GM12878 (cell line): ENCODE results near the gene ULK1. TPM values are rescaled to one million over a fixed set of nuclear protein-coding genes. Genes with fewer than 3 reads are reported as not detected.

ENCODE experiments used
- ATAC-seq: fragments of 200-7000 bp; cut with Tn5 transposase; 3 replicates; pipeline ENCODE4 v1.9.1; 2020; ENCODE audit warnings: mild to moderate bottlenecking, moderate library complexity
- BruUV-seq: library from RNA; stranded (reverse); fragments of 400-500 nt; replicated peaks from 2 replicates; lab custom pipeline; 2021; lab: Mats Ljungman, UMichigan
- CTCF ChIA-PET: fragments of 300-600 bp; sonication (Branson Sonifier 250); formaldehyde crosslinking; extraction: SDS; loops from one replicate; lab custom pipeline; 2021; ENCODE audit warnings: inconsistent platforms; lab: Yijun Ruan, JAX
- POLR2A ChIA-PET: fragments of 350-600 bp; formaldehyde crosslinking; extraction: SDS; loops from one replicate; lab custom pipeline; 2021; ENCODE audit warnings: inconsistent platforms; lab: Charles Lee
- RAD21 ChIA-PET: fragments of 300-600 bp; sonication (Branson Sonifier 250); formaldehyde crosslinking; loops from one replicate; lab custom pipeline; 2023; ENCODE audit warnings: antibody characterized with exemption; ENCODE audit not compliant: unreplicated experiment; lab: Charles Lee
- SMC1A ChIA-PET: fragments of 300-600 bp; sonication (Branson Sonifier 250); formaldehyde crosslinking; loops from one replicate; lab custom pipeline; 2023; ENCODE audit not compliant: unreplicated experiment, uncharacterized antibody; lab: Charles Lee
- DNase-seq: peaks from one replicate; pipeline ENCODE4 v3.0.0-alpha.2; 2011; ENCODE audit warnings: low read depth, low spot score
- FAIRE-seq: peaks from 3 replicates; lab custom pipeline; 2011; peaks lifted over from hg19 to GRCh38; lab: Jason Lieb, UNC
- H2AFZ ChIP-seq: 2 replicates; pipeline ENCODE4 v1.6.0; 2011; ENCODE audit warnings: low read depth, low read length, control low read depth; ENCODE audit not compliant: control insufficient read depth
- H3K27ac ChIP-seq: 2 replicates; pipeline ENCODE4 v1.5.1; 2011; ENCODE audit warnings: control low read depth; ENCODE audit not compliant: control insufficient read depth, insufficient read depth
- H3K27me3 ChIP-seq, 2 experiments: replicated peaks in 1 of 2; 2 replicates each; pipeline versions ENCODE4 v1.6.0 to v1.6.1; 2011; ENCODE audit warnings: low read length in 1 of 2; ENCODE audit not compliant: control insufficient read depth in 2 of 2, insufficient read depth in 2 of 2
- H3K36me3 ChIP-seq, 2 experiments: 2 replicates each; pipeline ENCODE4 v1.5.1; 2011; ENCODE audit warnings: low read length in 1 of 2; ENCODE audit not compliant: control insufficient read depth in 2 of 2, insufficient read depth in 2 of 2
- H3K4me1 ChIP-seq: 2 replicates; pipeline ENCODE4 v1.6.1; 2011; ENCODE audit warnings: mild to moderate bottlenecking, low read length, moderate library complexity, mixed read lengths; ENCODE audit not compliant: control insufficient read depth, insufficient read depth
- H3K4me2 ChIP-seq: 2 replicates; pipeline ENCODE4 v1.6.0; 2011; ENCODE audit warnings: control low read depth; ENCODE audit not compliant: control insufficient read depth, insufficient read depth
- H3K4me3 ChIP-seq: fragments of 200-600 bp; sonication (generic); 2 replicates; pipeline ENCODE4 v1.5.1; 2016
- H3K79me2 ChIP-seq: 2 replicates; pipeline ENCODE4 v1.6.0; 2011; ENCODE audit warnings: low read length; ENCODE audit not compliant: control insufficient read depth, insufficient read depth
- H3K9ac ChIP-seq: 2 replicates; pipeline ENCODE4 v1.8.0; 2011; ENCODE audit warnings: low read length, control low read depth, mixed read lengths; ENCODE audit not compliant: control insufficient read depth, insufficient read depth
- H3K9me3 ChIP-seq: replicated peaks from 3 replicates; pipeline ENCODE4 v1.5.1; 2011; ENCODE audit warnings: mild to moderate bottlenecking, low read length; ENCODE audit not compliant: control insufficient read depth, insufficient read depth
- H4K20me1 ChIP-seq: 2 replicates; pipeline ENCODE4 v1.6.0; 2011; ENCODE audit not compliant: control insufficient read depth, insufficient read depth
- DPF2 ChIP-seq: fragments of 450-650 bp; IDR thresholded peaks from 2 replicates; pipeline ENCODE4 v1.6.1; 2017; ENCODE audit warnings: mild to moderate bottlenecking
- FOS ChIP-seq: IDR thresholded peaks from 3 replicates; pipeline ENCODE4 v1.6.1; 2011; ENCODE audit warnings: borderline replicate concordance; ENCODE audit not compliant: insufficient read length; ENCODE audit errors: extremely low read depth
- HCFC1 ChIP-seq: fragments of 150-350 bp; IDR thresholded peaks from 2 replicates; pipeline ENCODE4 v1.6.1; 2014; ENCODE audit warnings: low read length
- KLF5 ChIP-seq: fragments of 450-650 bp; IDR thresholded peaks from 2 replicates; pipeline ENCODE4 v1.6.1; 2014; ENCODE audit warnings: mild to moderate bottlenecking; ENCODE audit not compliant: partially characterized antibody
- MTA2 ChIP-seq: fragments of 450-650 bp; IDR thresholded peaks from 2 replicates; pipeline ENCODE4 v1.6.1; 2016; ENCODE audit warnings: low read depth, mild to moderate bottlenecking, moderate library complexity
- NBN ChIP-seq: fragments of 450-650 bp; IDR thresholded peaks from 2 replicates; pipeline ENCODE4 v1.6.1; 2016
- SIX5 ChIP-seq: IDR thresholded peaks from 2 replicates; pipeline ENCODE4 v1.6.1; 2011; ENCODE audit warnings: mild to moderate bottlenecking, low read depth, low read length, moderate library complexity; ENCODE audit not compliant: severe bottlenecking
- SP1 ChIP-seq: IDR thresholded peaks from one replicate; pipeline ENCODE4 v1.6.1; 2011; ENCODE audit warnings: low read depth, low read length
- STAT1 ChIP-seq: fragments of 450-650 bp; conservative IDR thresholded peaks from 2 replicates; pipeline ENCODE4 v1.6.1; 2014; ENCODE audit warnings: antibody characterized with exemption, mild to moderate bottlenecking
- TAF1 ChIP-seq: IDR thresholded peaks from 2 replicates; pipeline ENCODE4 v1.6.1; 2011; ENCODE audit warnings: mild to moderate bottlenecking, low read depth, low read length, borderline replicate concordance
- ZNF207 ChIP-seq: fragments of 450-650 bp; IDR thresholded peaks from 2 replicates; pipeline ENCODE4 v1.6.1; 2014; ENCODE audit warnings: antibody characterized with exemption, mild to moderate bottlenecking, borderline replicate concordance
- WGBS: methylation state at CpG from one replicate; pipeline ENCODE4 v1.1.6; 2016; ENCODE audit warnings: low lambda C conversion rate; ENCODE audit not compliant: insufficient replicate concordance, insufficient coverage; ENCODE audit errors: missing lambda C conversion rate; 5-methylcytosine and 5-hydroxymethylcytosine counted together
- in situ Hi-C: fragments of 300-500 bp; cut with MboI; formaldehyde crosslinking; loops from 9 replicates; pipeline ENCODE4 v1.14.3; 2018; ENCODE audit warnings: mixed read lengths
- intact Hi-C: fragments of 100-400 bp; cut with micrococcal nuclease; formaldehyde crosslinking; loops from one replicate; pipeline ENCODE4 v1.14.2; 2022; ENCODE audit not compliant: unreplicated experiment
- polyA plus RNA-seq, 11 experiments: library from polyadenylated mRNA; depleted of rRNA in 4 of 11; unstranded in 6 of 11; stranded (reverse) in 5 of 11; fragments of >200 nt; fragmentation: Nextera tagmentation in 4 of 11; fragmentation: Illumina TruSeq in 1 of 11; extraction: Ambion mirVana in 4 of 11; extraction: Trizol in 1 of 11; gene quantifications; 1 replicate in 1 of 11; 2 replicates in 10 of 11; pipeline versions ENCODE4 v1.2.1 to v1.2.3, GENCODE V29; 2011 to 2016; ENCODE audit warnings: inconsistent platforms in 2 of 11, missing spikeins in 2 of 11, low read depth in 1 of 11
- total RNA-seq, 4 experiments: library from RNA; depleted of rRNA in 3 of 4; stranded (reverse); fragments of >200 nt in 3 of 4; fragmentation: Illumina TruSeq in 1 of 4; extraction: Trizol in 1 of 4; gene quantifications; 2 replicates each; pipeline versions ENCODE4 v1.2.1 to v1.2.3, GENCODE V29; 2013 to 2021
- TF ChIP-seq, protein P1 (sequence below): IDR thresholded peaks from 2 replicates; pipeline ENCODE4 v1.6.1; 2012; ENCODE audit warnings: low read length, inconsistent platforms
- TF ChIP-seq, protein P2 (sequence below): fragments of 450-650 bp; IDR thresholded peaks from 2 replicates; pipeline ENCODE4 v1.6.1; 2018; ENCODE audit warnings: borderline replicate concordance, mild to moderate bottlenecking; ENCODE audit not compliant: partially characterized antibody
- TF ChIP-seq, protein P3 (sequence below): fragments of 450-650 bp; IDR thresholded peaks from 2 replicates; pipeline ENCODE4 v1.6.1; 2016; ENCODE audit warnings: mild to moderate bottlenecking

The ULK1 gene
- total and polyA plus RNA-seq, 10 of the 15 experiments (the other 5 are each of a cell fraction or from before 2014, with no cell fraction given): 0.13 to 14.1 (median 1.5) TPM

DNA sequence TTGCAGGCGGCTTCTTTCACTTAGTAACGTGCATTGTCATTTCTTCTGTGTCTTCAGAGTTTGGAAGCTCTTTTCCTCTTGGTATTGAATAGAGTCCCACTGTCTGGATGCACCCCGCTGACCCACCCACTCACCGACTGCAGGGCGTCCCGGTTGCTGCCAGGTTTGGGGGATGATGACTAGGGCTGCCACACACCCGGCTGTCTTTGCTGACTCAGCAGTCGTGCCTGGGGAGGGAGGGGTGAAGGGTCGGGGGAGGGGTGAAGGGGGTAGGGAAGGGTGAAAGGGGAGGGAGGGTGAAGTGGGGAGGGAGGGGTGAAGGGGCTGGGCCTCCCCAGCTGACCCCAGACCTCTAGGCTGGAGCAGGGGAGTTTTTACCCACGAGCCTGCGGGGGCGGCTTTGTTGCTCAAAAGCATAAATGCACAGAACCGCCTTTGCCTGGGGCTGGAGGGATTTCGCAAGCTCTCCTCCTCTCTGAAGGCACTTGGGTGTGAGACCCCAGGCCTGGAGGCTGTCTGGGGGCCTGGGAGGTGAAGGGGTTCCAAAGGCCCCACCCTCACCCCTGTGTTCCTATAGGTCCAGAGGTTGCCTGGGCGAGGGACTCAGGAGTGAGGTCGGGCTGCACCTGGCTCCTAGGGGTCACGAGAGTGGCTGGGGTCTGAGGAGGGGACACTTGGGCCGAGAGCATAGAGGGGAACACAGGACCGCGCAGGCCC is 31.3 kb upstream of the ULK1 start:
- no peak overlapping the region for H2AFZ ChIP-seq
- no peaks in the 10 kb centered on the region for H3K9me3 ChIP-seq
- no peak for TF ChIP-seq KLF5
- TF ChIP-seq, protein P1, sequence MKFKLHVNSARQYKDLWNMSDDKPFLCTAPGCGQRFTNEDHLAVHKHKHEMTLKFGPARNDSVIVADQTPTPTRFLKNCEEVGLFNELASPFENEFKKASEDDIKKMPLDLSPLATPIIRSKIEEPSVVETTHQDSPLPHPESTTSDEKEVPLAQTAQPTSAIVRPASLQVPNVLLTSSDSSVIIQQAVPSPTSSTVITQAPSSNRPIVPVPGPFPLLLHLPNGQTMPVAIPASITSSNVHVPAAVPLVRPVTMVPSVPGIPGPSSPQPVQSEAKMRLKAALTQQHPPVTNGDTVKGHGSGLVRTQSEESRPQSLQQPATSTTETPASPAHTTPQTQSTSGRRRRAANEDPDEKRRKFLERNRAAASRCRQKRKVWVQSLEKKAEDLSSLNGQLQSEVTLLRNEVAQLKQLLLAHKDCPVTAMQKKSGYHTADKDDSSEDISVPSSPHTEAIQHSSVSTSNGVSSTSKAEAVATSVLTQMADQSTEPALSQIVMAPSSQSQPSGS: no peak
- no peak for TF ChIP-seq SIX5
- no peak for TF ChIP-seq ZNF207
- no peak for TF ChIP-seq STAT1
- no peak for TF ChIP-seq DPF2
- no peak for TF ChIP-seq TAF1
- TF ChIP-seq, protein P2, sequence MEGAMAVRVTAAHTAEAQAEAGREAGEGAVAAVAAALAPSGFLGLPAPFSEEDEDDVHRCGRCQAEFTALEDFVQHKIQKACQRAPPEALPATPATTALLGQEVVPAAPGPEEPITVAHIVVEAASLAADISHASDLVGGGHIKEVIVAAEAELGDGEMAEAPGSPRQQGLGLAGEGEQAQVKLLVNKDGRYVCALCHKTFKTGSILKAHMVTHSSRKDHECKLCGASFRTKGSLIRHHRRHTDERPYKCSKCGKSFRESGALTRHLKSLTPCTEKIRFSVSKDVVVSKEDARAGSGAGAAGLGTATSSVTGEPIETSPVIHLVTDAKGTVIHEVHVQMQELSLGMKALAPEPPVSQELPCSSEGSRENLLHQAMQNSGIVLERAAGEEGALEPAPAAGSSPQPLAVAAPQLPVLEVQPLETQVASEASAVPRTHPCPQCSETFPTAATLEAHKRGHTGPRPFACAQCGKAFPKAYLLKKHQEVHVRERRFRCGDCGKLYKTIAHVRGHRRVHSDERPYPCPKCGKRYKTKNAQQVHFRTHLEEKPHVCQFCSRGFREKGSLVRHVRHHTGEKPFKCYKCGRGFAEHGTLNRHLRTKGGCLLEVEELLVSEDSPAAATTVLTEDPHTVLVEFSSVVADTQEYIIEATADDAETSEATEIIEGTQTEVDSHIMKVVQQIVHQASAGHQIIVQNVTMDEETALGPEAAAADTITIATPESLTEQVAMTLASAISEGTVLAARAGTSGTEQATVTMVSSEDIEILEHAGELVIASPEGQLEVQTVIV: no peak
- TF ChIP-seq FOS: no peak
- TF ChIP-seq, protein P3, sequence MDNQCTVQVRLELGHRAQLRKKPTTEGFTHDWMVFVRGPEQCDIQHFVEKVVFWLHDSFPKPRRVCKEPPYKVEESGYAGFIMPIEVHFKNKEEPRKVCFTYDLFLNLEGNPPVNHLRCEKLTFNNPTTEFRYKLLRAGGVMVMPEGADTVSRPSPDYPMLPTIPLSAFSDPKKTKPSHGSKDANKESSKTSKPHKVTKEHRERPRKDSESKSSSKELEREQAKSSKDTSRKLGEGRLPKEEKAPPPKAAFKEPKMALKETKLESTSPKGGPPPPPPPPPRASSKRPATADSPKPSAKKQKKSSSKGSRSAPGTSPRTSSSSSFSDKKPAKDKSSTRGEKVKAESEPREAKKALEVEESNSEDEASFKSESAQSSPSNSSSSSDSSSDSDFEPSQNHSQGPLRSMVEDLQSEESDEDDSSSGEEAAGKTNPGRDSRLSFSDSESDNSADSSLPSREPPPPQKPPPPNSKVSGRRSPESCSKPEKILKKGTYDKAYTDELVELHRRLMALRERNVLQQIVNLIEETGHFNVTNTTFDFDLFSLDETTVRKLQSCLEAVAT: no peak
- no peak for TF ChIP-seq SP1
- TF ChIP-seq HCFC1: no peak
- no peak for TF ChIP-seq MTA2
- no peak for TF ChIP-seq NBN
- no peak overlapping the region for H3K27ac ChIP-seq
- H4K20me1 ChIP-seq: no peaks in the 10 kb centered on the region
- no peak overlapping the region for H3K4me3 ChIP-seq
- intact Hi-C loops: no loop called here
- DNase-seq: no peak
- POLR2A ChIA-PET: no interaction called here
- H3K79me2 ChIP-seq: no peaks in the 10 kb centered on the region
- no peaks in the 10 kb centered on the region for H3K36me3 ChIP-seq
- ATAC-seq: no peak
- FAIRE-seq: no peak
- H3K27me3 ChIP-seq: no peaks in the 10 kb centered on the region
- RAD21 ChIA-PET: no interaction called here
- no peak overlapping the region for H3K9ac ChIP-seq
- H3K4me1 ChIP-seq: no peaks in the 10 kb centered on the region
- in situ Hi-C loops: no loop called here
- 44% methylated on average over 18 of the region's 20 CpGs for WGBS
- no peak overlapping the region for H3K4me2 ChIP-seq
- no TSS peak for BruUV-seq
- CTCF ChIA-PET: no interaction called here
- SMC1A ChIA-PET: no interaction called here
